Neural progenitor cell (in vitro differentiated cells): ENCODE data around the gene PRELID2.

Experiments used
- EZH2 ChIP-seq: fragments of 200-600 bp; sonication (generic); IDR thresholded peaks from 2 replicates; pipeline ENCODE4 v1.6.1; 2017; ENCODE audit warnings: antibody characterized with exemption, mild to moderate bottlenecking, moderate library complexity
- EZH2phosphoT487 ChIP-seq: fragments of 200-600 bp; sonication (generic); IDR thresholded peaks from 2 replicates; pipeline ENCODE4 v1.6.1; 2017; ENCODE audit warnings: antibody characterized with exemption
- TF ChIP-seq, protein P1 (sequence below): fragments of 200-600 bp; sonication (generic); IDR thresholded peaks from 2 replicates; pipeline ENCODE4 v1.5.1; 2017; ENCODE audit warnings: antibody characterized with exemption, mild to moderate bottlenecking

DNA sequence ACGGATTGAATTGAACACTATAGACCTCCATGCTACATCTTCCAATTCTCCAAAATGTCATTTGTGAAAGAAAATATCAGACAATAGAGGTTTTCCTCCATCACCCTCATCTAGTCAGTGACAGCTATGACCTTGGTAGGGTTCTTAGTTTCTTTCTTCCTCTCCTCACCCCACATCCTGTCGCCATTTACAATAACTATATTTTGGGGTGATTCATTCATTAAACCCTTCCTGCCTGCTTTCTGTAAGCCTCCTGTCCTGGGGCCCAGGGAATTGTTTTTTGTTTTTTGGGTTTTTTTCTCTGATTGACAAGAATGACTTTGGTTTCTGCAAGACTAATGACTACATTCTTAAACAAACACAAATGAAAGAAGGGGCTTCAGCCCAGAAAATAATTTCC lies 82.6 kb downstream of the PRELID2 start:
- TF ChIP-seq, protein P1, sequence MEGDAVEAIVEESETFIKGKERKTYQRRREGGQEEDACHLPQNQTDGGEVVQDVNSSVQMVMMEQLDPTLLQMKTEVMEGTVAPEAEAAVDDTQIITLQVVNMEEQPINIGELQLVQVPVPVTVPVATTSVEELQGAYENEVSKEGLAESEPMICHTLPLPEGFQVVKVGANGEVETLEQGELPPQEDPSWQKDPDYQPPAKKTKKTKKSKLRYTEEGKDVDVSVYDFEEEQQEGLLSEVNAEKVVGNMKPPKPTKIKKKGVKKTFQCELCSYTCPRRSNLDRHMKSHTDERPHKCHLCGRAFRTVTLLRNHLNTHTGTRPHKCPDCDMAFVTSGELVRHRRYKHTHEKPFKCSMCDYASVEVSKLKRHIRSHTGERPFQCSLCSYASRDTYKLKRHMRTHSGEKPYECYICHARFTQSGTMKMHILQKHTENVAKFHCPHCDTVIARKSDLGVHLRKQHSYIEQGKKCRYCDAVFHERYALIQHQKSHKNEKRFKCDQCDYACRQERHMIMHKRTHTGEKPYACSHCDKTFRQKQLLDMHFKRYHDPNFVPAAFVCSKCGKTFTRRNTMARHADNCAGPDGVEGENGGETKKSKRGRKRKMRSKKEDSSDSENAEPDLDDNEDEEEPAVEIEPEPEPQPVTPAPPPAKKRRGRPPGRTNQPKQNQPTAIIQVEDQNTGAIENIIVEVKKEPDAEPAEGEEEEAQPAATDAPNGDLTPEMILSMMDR = no peak
- TF ChIP-seq EZH2phosphoT487 = no peak
- no peak for TF ChIP-seq EZH2
